ENCODE results near the gene TRDMT1.
A peak's percentile ranks its signal among the peaks of the same experiment; 100 is the strongest.

Gene TRDMT1

GRCh38 chr10:17171141-17171641 is 30.3 kb downstream of the TRDMT1 start:
- Histone ChIP-seq H3K79me1 (ENCODE audit: low read depth, low read length) (no peaks in the 10 kb centered on the region), H2AK5ac (ENCODE audit: low read depth, low read length) (no peak overlapping the region), H3K4me1 (ENCODE audit: control insufficient read depth in 2 of 2, insufficient read depth in 1 of 2, low read depth in 1 of 2, low read length in 2 of 2) (peaks cover 6 to 7% of the 10 kb centered on the region in 2 donors), H3K9me3 (replicated peaks in 1 of 2; ENCODE audit: control insufficient read depth in 2 of 2, insufficient read depth in 1 of 2, low read depth in 1 of 2, low read length in 2 of 2) (no peaks in the 10 kb centered on the region), H3K4me3 (ENCODE audit: low read length in 2 of 2) (no peak overlapping the region), H2AFZ (ENCODE audit: low read length) (no peak overlapping the region), H3K4ac (ENCODE audit: low read length) (no peak overlapping the region), H2BK15ac (ENCODE audit: low read length) (no peak overlapping the region), H3K14ac (ENCODE audit: low read length) (no peak overlapping the region), H3K27me3 (ENCODE audit: control insufficient read depth in 3 of 3, insufficient read depth in 3 of 3, low read depth in 1 of 3, low read length in 3 of 3) (no peaks in the 10 kb centered on the region), H3K23ac (ENCODE audit: low read depth, low read length, poor library complexity) (no peak overlapping the region), H3K9ac (ENCODE audit: low read depth, low read length, poor library complexity) (no peak overlapping the region), H2BK5ac (ENCODE audit: low read length) (no peak overlapping the region), H2BK12ac (ENCODE audit: low read length) (no peak overlapping the region), H3K4me2 (ENCODE audit: insufficient read depth, low read length, poor library complexity, severe bottlenecking) (no peak overlapping the region), H3K27ac (replicated peaks; ENCODE audit: low read length) (no peak overlapping the region), H2BK120ac (ENCODE audit: low read depth, low read length) (no peak overlapping the region), H4K8ac (ENCODE audit: low read depth, low read length) (no peak overlapping the region), H3K36me3 (replicated peaks in 1 of 2; ENCODE audit: control insufficient read depth in 2 of 2, insufficient read depth in 2 of 2, low read length in 2 of 2) (peaks cover 0 to 14% of the 10 kb centered on the region in 2 donors), H3K18ac (ENCODE audit: low read length) (no peak overlapping the region), H4K91ac (ENCODE audit: low read depth, low read length, poor library complexity) (no peak overlapping the region)
- no CpG with 5 or more reads among the region's 4 CpGs for WGBS, 2 donors (ENCODE audit: extremely low coverage in 2 of 2, insufficient read length in 2 of 2, insufficient replicate concordance in 1 of 2)
- DNase-seq (ENCODE audit: low spot score) = peak; percentile 12

GRCh38 chr10:17169803-17170202 is 31.7 kb downstream of the TRDMT1 start:
- no peak overlapping the region for H2AFZ ChIP-seq (ENCODE audit: low read length)
- H3K9me3 ChIP-seq (replicated peaks in 1 of 2; ENCODE audit: control insufficient read depth in 2 of 2, insufficient read depth in 1 of 2, low read depth in 1 of 2, low read length in 2 of 2) = no peaks in the 10 kb centered on the region
- no peak overlapping the region for H2BK5ac ChIP-seq (ENCODE audit: low read length)
- H4K91ac ChIP-seq (ENCODE audit: low read depth, low read length, poor library complexity) = no peak overlapping the region
- H2BK120ac ChIP-seq (ENCODE audit: low read depth, low read length) = no peak overlapping the region
- H3K79me1 ChIP-seq (ENCODE audit: low read depth, low read length) = no peaks in the 10 kb centered on the region
- no peak overlapping the region for H3K14ac ChIP-seq (ENCODE audit: low read length)
- no peak overlapping the region for H3K4ac ChIP-seq (ENCODE audit: low read length)
- no peak overlapping the region for H3K4me3 ChIP-seq (ENCODE audit: low read length in 2 of 2)
- no peak overlapping the region for H3K4me2 ChIP-seq (ENCODE audit: insufficient read depth, low read length, poor library complexity, severe bottlenecking)
- H3K23ac ChIP-seq (ENCODE audit: low read depth, low read length, poor library complexity) = no peak overlapping the region
- H3K27me3 ChIP-seq (ENCODE audit: control insufficient read depth in 3 of 3, insufficient read depth in 3 of 3, low read depth in 1 of 3, low read length in 3 of 3) = no peaks in the 10 kb centered on the region
- no peak overlapping the region for H2BK12ac ChIP-seq (ENCODE audit: low read length)
- H3K9ac ChIP-seq (ENCODE audit: low read depth, low read length, poor library complexity) = no peak overlapping the region
- no peak overlapping the region for H2BK15ac ChIP-seq (ENCODE audit: low read length)
- WGBS, 2 donors (ENCODE audit: extremely low coverage in 2 of 2, insufficient read length in 2 of 2, insufficient replicate concordance in 1 of 2) = no CpG with 5 or more reads among the region's 4 CpGs
- H3K27ac ChIP-seq (replicated peaks; ENCODE audit: low read length) = no peak overlapping the region
- no peak for DNase-seq (ENCODE audit: low spot score)
- no peak overlapping the region for H4K8ac ChIP-seq (ENCODE audit: low read depth, low read length)
- peaks cover 0 to 4% of the 10 kb centered on the region in 2 donors for H3K4me1 ChIP-seq (ENCODE audit: control insufficient read depth in 2 of 2, insufficient read depth in 1 of 2, low read depth in 1 of 2, low read length in 2 of 2)
- no peak overlapping the region for H2AK5ac ChIP-seq (ENCODE audit: low read depth, low read length)
- H3K36me3 ChIP-seq (replicated peaks in 1 of 2; ENCODE audit: control insufficient read depth in 2 of 2, insufficient read depth in 2 of 2, low read length in 2 of 2) = peaks cover 0 to 14% of the 10 kb centered on the region in 2 donors
- no peak overlapping the region for H3K18ac ChIP-seq (ENCODE audit: low read length)

- Histone ChIP-seq H3K4me3 (ENCODE audit: low read length in 2 of 2) (no peak overlapping the region), H3K27me3 (ENCODE audit: control insufficient read depth in 3 of 3, insufficient read depth in 3 of 3, low read depth in 1 of 3, low read length in 3 of 3) (no peaks in the 10 kb centered on the region), H3K14ac (ENCODE audit: low read length) (no peak overlapping the region), H3K9ac (ENCODE audit: low read depth, low read length, poor library complexity) (no peak overlapping the region), H3K27ac (replicated peaks; ENCODE audit: low read length) (no peak overlapping the region), H3K79me1 (ENCODE audit: low read depth, low read length) (no peaks in the 10 kb centered on the region), H2BK12ac (ENCODE audit: low read length) (no peak overlapping the region), H4K91ac (ENCODE audit: low read depth, low read length, poor library complexity) (no peak overlapping the region), H2BK120ac (ENCODE audit: low read depth, low read length) (no peak overlapping the region), H3K4me2 (ENCODE audit: insufficient read depth, low read length, poor library complexity, severe bottlenecking) (no peak overlapping the region), H3K9me3 (replicated peaks in 1 of 2; ENCODE audit: control insufficient read depth in 2 of 2, insufficient read depth in 1 of 2, low read depth in 1 of 2, low read length in 2 of 2) (no peaks in the 10 kb centered on the region), H2AK5ac (ENCODE audit: low read depth, low read length) (no peak overlapping the region), H2BK5ac (ENCODE audit: low read length) (no peak overlapping the region), H3K18ac (ENCODE audit: low read length) (no peak overlapping the region), H3K23ac (ENCODE audit: low read depth, low read length, poor library complexity) (no peak overlapping the region), H2AFZ (ENCODE audit: low read length) (no peak overlapping the region), H3K4ac (ENCODE audit: low read length) (no peak overlapping the region), H4K8ac (ENCODE audit: low read depth, low read length) (peak overlapping the region; percentile 52), H3K4me1 (ENCODE audit: control insufficient read depth in 2 of 2, insufficient read depth in 1 of 2, low read depth in 1 of 2, low read length in 2 of 2) (peaks cover 0 to 4% of the 10 kb centered on the region in 2 donors), H2BK15ac (ENCODE audit: low read length) (no peak overlapping the region), H3K36me3 (replicated peaks in 1 of 2; ENCODE audit: control insufficient read depth in 2 of 2, insufficient read depth in 2 of 2, low read length in 2 of 2) (peaks cover 0 to 9% of the 10 kb centered on the region in 2 donors)
- no CpG with 5 or more reads among the region's 3 CpGs for WGBS, 2 donors (ENCODE audit: extremely low coverage in 2 of 2, insufficient read length in 2 of 2, insufficient replicate concordance in 1 of 2)
- no peak for DNase-seq (ENCODE audit: low spot score)
These were observed 34.8 kb downstream of the TRDMT1 start for GRCh38 chr10:17166699-17167098.

GRCh38 chr10:17162828-17163227 is 38.6 kb downstream of the TRDMT1 start:
- Histone ChIP-seq H3K4ac (ENCODE audit: low read length) (no peak overlapping the region), H3K14ac (ENCODE audit: low read length) (no peak overlapping the region), H2AFZ (ENCODE audit: low read length) (no peak overlapping the region), H3K4me2 (ENCODE audit: insufficient read depth, low read length, poor library complexity, severe bottlenecking) (no peak overlapping the region), H3K79me1 (ENCODE audit: low read depth, low read length) (no peaks in the 10 kb centered on the region), H2BK5ac (ENCODE audit: low read length) (no peak overlapping the region), H3K18ac (ENCODE audit: low read length) (no peak overlapping the region), H3K4me1 (ENCODE audit: control insufficient read depth in 2 of 2, insufficient read depth in 1 of 2, low read depth in 1 of 2, low read length in 2 of 2) (no peaks in the 10 kb centered on the region), H3K9ac (ENCODE audit: low read depth, low read length, poor library complexity) (no peak overlapping the region), H3K27me3 (ENCODE audit: control insufficient read depth in 3 of 3, insufficient read depth in 3 of 3, low read depth in 1 of 3, low read length in 3 of 3) (no peaks in the 10 kb centered on the region), H3K23ac (ENCODE audit: low read depth, low read length, poor library complexity) (no peak overlapping the region), H3K36me3 (replicated peaks in 1 of 2; ENCODE audit: control insufficient read depth in 2 of 2, insufficient read depth in 2 of 2, low read length in 2 of 2) (peaks cover 0 to under 1% of the 10 kb centered on the region in 2 donors), H3K27ac (replicated peaks; ENCODE audit: low read length) (no peak overlapping the region), H3K4me3 (ENCODE audit: low read length in 2 of 2) (no peak overlapping the region), H2BK15ac (ENCODE audit: low read length) (no peak overlapping the region), H4K8ac (ENCODE audit: low read depth, low read length) (no peak overlapping the region), H2BK12ac (ENCODE audit: low read length) (no peak overlapping the region), H3K9me3 (replicated peaks in 1 of 2; ENCODE audit: control insufficient read depth in 2 of 2, insufficient read depth in 1 of 2, low read depth in 1 of 2, low read length in 2 of 2) (no peaks in the 10 kb centered on the region), H2AK5ac (ENCODE audit: low read depth, low read length) (no peak overlapping the region), H2BK120ac (ENCODE audit: low read depth, low read length) (no peak overlapping the region), H4K91ac (ENCODE audit: low read depth, low read length, poor library complexity) (no peak overlapping the region)
- DNase-seq (ENCODE audit: low spot score) = no peak
- WGBS, 2 donors (ENCODE audit: extremely low coverage in 2 of 2, insufficient read length in 2 of 2, insufficient replicate concordance in 1 of 2) = no CpG with 5 or more reads among the region's 2 CpGs

Data from neuronal stem cell (in vitro differentiated cells).